Endothelial cell of umbilical vein (primary cell): Measurements from ENCODE around the gene SAP30. TPM values are rescaled to one million over a fixed set of nuclear protein-coding genes. Genes with fewer than 3 reads are reported as not detected.
A peak's percentile ranks its signal among the peaks of the same experiment; 100 is the strongest.

Experiments
- BruUV-seq: library from RNA; stranded (reverse); fragments of 400-500 nt; replicated peaks from 2 replicates; lab custom pipeline; 2021; lab: Mats Ljungman, UMichigan
- CTCF ChIA-PET: fragments of 300-600, 350-600 bp; sonication (Branson Sonifier 250); formaldehyde crosslinking; loops from one replicate; lab custom pipeline; 2021; ENCODE audit warnings: antibody characterized with exemption, inconsistent platforms; lab: Charles Lee
- POLR2A ChIA-PET: fragments of 300-600, 350-600 bp; sonication (Branson Sonifier 250); formaldehyde crosslinking; loops from one replicate; lab custom pipeline; 2021; ENCODE audit warnings: antibody characterized with exemption, inconsistent platforms; lab: Charles Lee
- DNase-seq: peaks from one replicate; pipeline ENCODE4 v3.0.0-alpha.2; 2011; ENCODE audit warnings: low read depth, low spot score
- FAIRE-seq: peaks from 2 replicates; lab custom pipeline; 2011; peaks lifted over from hg19 to GRCh38; lab: Jason Lieb, UNC
- H2AFZ ChIP-seq: 2 replicates; pipeline ENCODE4 v1.6.0; 2012; ENCODE audit warnings: low read depth, low read length, control low read depth, inconsistent platforms
- H3K27ac ChIP-seq: 2 replicates; pipeline ENCODE4 v1.5.1; 2011; ENCODE audit warnings: low read depth, mild to moderate bottlenecking, control low read depth, low read length, moderate library complexity; ENCODE audit not compliant: insufficient read depth
- H3K27me3 ChIP-seq, 2 experiments: 2 replicates each; pipeline versions ENCODE4 v1.6.0 to v1.6.1; 2011; ENCODE audit warnings: low read length in 2 of 2, mixed read lengths in 1 of 2; ENCODE audit not compliant: control insufficient read depth in 2 of 2, insufficient read depth in 2 of 2
- H3K36me3 ChIP-seq, 2 experiments: 2 replicates in 1 of 2; 3 replicates in 1 of 2; pipeline ENCODE4 v1.5.1; 2011; ENCODE audit warnings: low read length in 2 of 2, mild to moderate bottlenecking in 1 of 2, moderate library complexity in 1 of 2; ENCODE audit not compliant: control insufficient read depth in 2 of 2, insufficient read depth in 2 of 2; ENCODE audit errors: extremely low read depth in 1 of 2
- H3K4me1 ChIP-seq: 3 replicates; pipeline ENCODE4 v1.5.1; 2011; ENCODE audit warnings: mild to moderate bottlenecking, low read length; ENCODE audit not compliant: control insufficient read depth, insufficient read depth; ENCODE audit errors: extremely low read depth
- H3K4me2 ChIP-seq: 2 replicates; pipeline ENCODE4 v1.6.1; 2011; ENCODE audit warnings: low read length, control low read depth, mixed read lengths; ENCODE audit not compliant: insufficient read depth
- H3K4me3 ChIP-seq, 3 experiments: fragments of 200-600 bp in 1 of 3; sonication (generic), shearing (Covaris generic) in 1 of 3; replicated peaks in 1 of 3; 2 replicates each; pipeline ENCODE4 v1.5.1; 2011 to 2016; ENCODE audit warnings: control low read depth in 3 of 3, low read length in 3 of 3, mild to moderate bottlenecking in 2 of 3, inconsistent platforms in 1 of 3, low read depth in 1 of 3, moderate library complexity in 1 of 3; ENCODE audit not compliant: insufficient read depth in 1 of 3
- H3K79me2 ChIP-seq: 2 replicates; pipeline ENCODE4 v1.6.0; 2012; ENCODE audit warnings: low read length, inconsistent platforms; ENCODE audit not compliant: control insufficient read depth, insufficient read depth
- H3K9ac ChIP-seq: replicated peaks from 2 replicates; pipeline ENCODE3; 2011; ENCODE audit warnings: low read length, control low read depth; ENCODE audit not compliant: insufficient read depth; ENCODE audit errors: extremely low read depth
- H3K9me1 ChIP-seq: replicated peaks from 3 replicates; pipeline ENCODE4 v1.6.0; 2011; ENCODE audit warnings: mild to moderate bottlenecking, low read length; ENCODE audit not compliant: control insufficient read depth, insufficient read depth; ENCODE audit errors: extremely low read depth
- H3K9me3 ChIP-seq: replicated peaks from 2 replicates; pipeline ENCODE4 v1.5.1; 2012; ENCODE audit warnings: low read length, inconsistent platforms; ENCODE audit not compliant: control insufficient read depth, insufficient read depth
- H4K20me1 ChIP-seq: replicated peaks from 2 replicates; pipeline ENCODE3; 2011; ENCODE audit warnings: mild to moderate bottlenecking, low read length; ENCODE audit not compliant: control insufficient read depth, insufficient read depth; ENCODE audit errors: extremely low read depth
- CTCF ChIP-seq, 2 donors: IDR thresholded peaks; 1 replicate in 1 of 2; 2 replicates in 1 of 2; pipeline ENCODE4 v1.5.1; 2011; ENCODE audit warnings: low read length in 2 of 2, mild to moderate bottlenecking in 2 of 2, moderate library complexity in 2 of 2, control low read depth in 1 of 2, inconsistent platforms in 1 of 2, low read depth in 1 of 2; ENCODE audit not compliant: insufficient read depth in 1 of 2; ENCODE audit errors: extremely low read depth in 1 of 2
- EZH2 ChIP-seq: IDR thresholded peaks from 2 replicates; pipeline ENCODE4 v1.6.1; 2012; ENCODE audit warnings: borderline replicate concordance, low read depth, mild to moderate bottlenecking, moderate library complexity, low read length, inconsistent platforms; ENCODE audit not compliant: severe bottlenecking
- FOS ChIP-seq: IDR thresholded peaks from 2 replicates; pipeline ENCODE4 v1.6.1; 2011; ENCODE audit warnings: mild to moderate bottlenecking, low read length, moderate library complexity, borderline replicate concordance; ENCODE audit not compliant: insufficient read depth
- JUN ChIP-seq: IDR thresholded peaks from 2 replicates; pipeline ENCODE4 v1.6.1; 2011; ENCODE audit warnings: borderline replicate concordance, low read depth; ENCODE audit not compliant: insufficient read length, insufficient read depth
- POLR2A ChIP-seq: IDR thresholded peaks from 2 replicates; pipeline ENCODE4 v1.6.1; 2012; ENCODE audit warnings: low read depth, mild to moderate bottlenecking, control low read depth, low read length
- dilution Hi-C: fragments of 300-500 bp; cut with MboI; formaldehyde crosslinking; loops from one replicate; pipeline ENCODE4 v1.15.0; 2019; ENCODE audit warnings: low sequenced_read_pairs; ENCODE audit not compliant: extremely low pct_ligation_motif_present
- intact Hi-C: fragments of 100-400 bp; cut with micrococcal nuclease; formaldehyde crosslinking; loops from one replicate; pipeline ENCODE4 v1.10.0; 2022
- polyA plus RNA-seq, 4 experiments: library from polyadenylated mRNA; depleted of rRNA in 3 of 4; stranded (reverse) in 3 of 4; unstranded in 1 of 4; fragments of >200 nt; gene quantifications; 2 replicates each; pipeline versions ENCODE4 v1.2.1 to v1.2.3, GENCODE V29; 2011 to 2012; ENCODE audit warnings: missing spikeins in 1 of 4
- total RNA-seq: library from RNA; stranded (reverse); gene quantifications from 2 replicates; pipeline ENCODE4 v1.2.3, GENCODE V29; 2021

SAP30 gene
- total and polyA plus RNA-seq, 2 donors (not counting 3 experiments of a cell fraction or from before 2014, with no cell fraction given): 9.9 to 23.8 TPM

- no peak overlapping the region for H3K9ac ChIP-seq
- FAIRE-seq: no peak
- H3K27me3 ChIP-seq: no peaks in the 10 kb centered on the region
- H3K4me2 ChIP-seq: no peak overlapping the region
- TF ChIP-seq EZH2: no peak
- TF ChIP-seq POLR2A: peak; percentile 30
- H3K27ac ChIP-seq: no peak overlapping the region
- no peak overlapping the region for H2AFZ ChIP-seq
- no peaks in the 10 kb centered on the region for H3K9me3 ChIP-seq
- H4K20me1 ChIP-seq: peaks cover 3% of the 10 kb centered on the region
- POLR2A ChIA-PET: no interaction called here
- dilution Hi-C loops: no loop called here
- no peaks in the 10 kb centered on the region for H3K9me1 ChIP-seq
- no peak for DNase-seq
- H3K4me1 ChIP-seq: peaks cover 16% of the 10 kb centered on the region
- no peak overlapping the region for H3K4me3 ChIP-seq
- intact Hi-C loops: no loop called here
- H3K79me2 ChIP-seq: peaks cover 28% of the 10 kb centered on the region
- H3K36me3 ChIP-seq: peaks cover 4 to 15% of the 10 kb centered on the region in 2 experiments
- BruUV-seq: no TSS peak
- CTCF ChIA-PET: interaction anchor here (5.9 to 8.2 kb wide), 2 partner anchors 8 to 90 kb away, joined by 47 to 70 read pairs; no protein-coding TSS in a partner anchor
These were observed 42.4 kb upstream of the SAP30 start for GRCh38 chr4:173328236-173328901.

- BruUV-seq: no TSS peak
These were observed 40.2 kb upstream of the SAP30 start for GRCh38 chr4:173330590-173330989.

More at GRCh38 chr4:173330590-173330989, 40.2 kb upstream of the SAP30 start:
- Histone ChIP-seq H3K27ac (no peak overlapping the region), H3K27me3 (no peaks in the 10 kb centered on the region), H3K4me1 (peaks cover 20% of the 10 kb centered on the region), H3K9me3 (no peaks in the 10 kb centered on the region), H2AFZ (no peak overlapping the region), H3K9me1 (no peaks in the 10 kb centered on the region), H4K20me1 (peaks cover 3% of the 10 kb centered on the region), H3K9ac (no peak overlapping the region), H3K79me2 (peaks cover 35% of the 10 kb centered on the region), H3K4me2 (peak overlapping the region; percentile 20), H3K4me3 (no peak overlapping the region), H3K36me3 (peaks cover 4 to 15% of the 10 kb centered on the region in 2 experiments)
- TF ChIP-seq CTCF (IDR thresholded peaks at IDR 0.05; ENCODE audit: extremely low read depth in 1 of 2, insufficient read depth in 1 of 2, low read depth in 1 of 2, low read length in 2 of 2): no peak
- TF ChIP-seq FOS: no peak
- no peak for TF ChIP-seq JUN
- peak; percentile 38 for TF ChIP-seq POLR2A
- POLR2A ChIA-PET: interaction anchor here (1.3 kb wide), 1 partner anchor 39 kb away, joined by 4 read pairs; no protein-coding TSS in a partner anchor
- DNase-seq (no peak), FAIRE-seq (no peak)
- CTCF ChIA-PET: interaction anchor here (1.5 to 8.2 kb wide), 5 partner anchors 11 to 88 kb away, joined by 4 to 70 read pairs (median 5); partner anchors contain the start of gene SAP30
- dilution Hi-C loops: no loop called here
- intact Hi-C loops: loop anchor here (5.0 to 10.0 kb wide), 3 partner anchors 138 to 984 kb away; no protein-coding TSS in a partner anchor
